ENCODE data around the gene CD44.

The CD44 gene

DNA sequence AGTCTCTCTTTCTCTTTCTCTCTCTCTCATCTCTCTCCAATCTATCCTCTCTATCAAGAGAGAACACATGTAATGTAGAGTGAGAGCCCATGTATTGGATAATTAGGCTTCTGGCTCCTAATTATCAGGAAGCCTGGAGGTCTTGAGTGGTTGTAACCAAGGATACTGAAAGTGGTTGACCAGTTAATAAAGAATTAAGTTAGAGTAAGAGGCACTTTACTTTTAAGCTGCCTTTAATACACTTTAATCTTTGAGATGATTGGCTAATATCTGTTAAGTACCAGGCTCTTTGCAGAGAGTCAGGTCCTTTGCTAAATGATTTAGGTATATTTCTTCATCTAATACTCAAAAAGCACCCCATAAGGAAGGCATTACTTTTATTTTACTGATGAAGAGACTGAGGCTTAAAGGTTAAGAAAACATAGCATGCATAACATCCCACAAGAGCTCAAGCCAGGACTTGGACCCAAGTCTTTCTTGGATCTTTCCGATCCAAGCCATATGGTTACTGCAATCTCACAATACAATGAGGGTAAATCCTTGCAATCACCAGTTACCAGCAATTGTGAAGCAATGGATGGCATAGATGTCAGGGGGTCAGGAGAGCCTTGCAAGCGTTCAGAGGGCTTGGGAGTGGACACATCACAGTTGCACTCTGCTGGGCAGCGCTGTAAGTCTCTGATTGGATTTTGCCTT, 22.1 kb downstream of the CD44 start:
- no peak for DNase-seq

DNA sequence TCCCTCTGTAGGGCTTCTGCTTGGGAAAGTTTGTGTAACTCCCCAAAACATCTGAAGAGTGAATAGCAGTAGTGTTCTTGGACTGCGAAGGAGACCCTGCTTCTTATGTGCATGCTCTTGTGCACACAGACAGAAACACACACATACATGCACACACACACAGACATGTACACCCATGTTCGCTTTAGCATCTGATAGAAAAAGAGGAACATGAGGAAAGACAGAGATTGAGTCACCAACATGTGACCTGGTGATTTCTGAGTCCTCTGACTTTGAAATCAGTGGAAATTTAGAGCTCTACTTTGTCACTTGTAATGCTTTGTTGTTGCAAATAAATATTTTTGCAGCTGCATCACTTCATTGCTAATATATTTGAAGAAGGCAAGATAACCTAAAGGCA, 23.8 kb downstream of the CD44 start:
- no peak for DNase-seq

DNA sequence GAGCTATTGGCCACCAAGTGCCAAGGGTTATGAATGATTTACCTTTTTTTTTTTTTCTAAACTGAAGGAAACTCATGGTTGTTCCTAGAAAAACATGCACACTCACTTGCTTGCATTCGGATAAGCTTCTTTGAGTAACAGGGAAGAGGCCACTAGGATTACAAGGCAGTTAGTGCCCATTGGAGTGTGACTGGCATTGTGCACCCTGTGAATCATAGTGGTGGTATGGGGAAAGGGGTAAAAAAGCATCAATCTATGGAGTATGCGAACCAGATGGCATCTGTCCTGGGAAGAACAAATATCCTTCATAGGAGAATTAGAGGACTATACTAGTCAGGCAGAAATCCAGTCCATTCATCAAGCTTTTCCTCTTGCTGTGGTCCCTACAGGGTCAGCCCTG, 24.2 kb downstream of the CD44 start:
- no peak for DNase-seq

DNA sequence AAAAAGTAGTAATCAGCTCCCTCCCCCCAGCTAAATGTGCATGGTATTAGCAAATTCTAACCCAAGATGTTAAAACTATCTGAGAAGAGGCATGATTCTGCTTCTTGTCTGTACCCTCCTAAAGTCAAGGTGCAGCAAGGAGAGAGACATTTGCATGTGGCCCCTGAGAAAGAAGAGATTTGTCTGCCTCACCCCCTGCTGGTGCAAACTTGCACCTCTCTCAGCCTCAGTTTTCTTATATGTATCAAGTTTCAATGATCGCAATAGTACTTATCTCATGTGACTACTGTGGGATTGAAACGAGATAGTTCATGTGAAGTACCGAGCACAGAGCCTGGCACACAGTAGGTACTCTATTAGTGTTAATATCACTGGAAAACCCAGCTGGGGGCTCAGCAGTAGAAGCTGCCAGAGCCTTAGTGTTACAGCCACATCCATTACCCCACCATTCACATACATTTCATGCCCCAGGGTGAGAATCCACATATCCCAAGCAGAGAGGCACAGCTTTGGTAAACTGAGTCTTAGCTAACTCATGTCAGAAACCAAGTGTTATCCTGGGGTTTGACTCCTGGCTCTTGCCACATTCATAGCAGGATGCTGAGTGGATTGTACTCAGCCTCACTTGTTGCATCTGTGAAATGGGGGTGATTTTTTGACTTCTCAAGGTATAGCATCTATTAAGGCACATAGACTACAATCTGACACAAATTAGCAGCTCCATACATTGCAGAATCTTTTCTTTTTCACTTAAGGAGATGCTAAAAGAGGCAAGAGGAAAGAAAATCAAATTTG, 24.9 kb downstream of the CD44 start:
- peak; percentile 54 for DNase-seq

DNA sequence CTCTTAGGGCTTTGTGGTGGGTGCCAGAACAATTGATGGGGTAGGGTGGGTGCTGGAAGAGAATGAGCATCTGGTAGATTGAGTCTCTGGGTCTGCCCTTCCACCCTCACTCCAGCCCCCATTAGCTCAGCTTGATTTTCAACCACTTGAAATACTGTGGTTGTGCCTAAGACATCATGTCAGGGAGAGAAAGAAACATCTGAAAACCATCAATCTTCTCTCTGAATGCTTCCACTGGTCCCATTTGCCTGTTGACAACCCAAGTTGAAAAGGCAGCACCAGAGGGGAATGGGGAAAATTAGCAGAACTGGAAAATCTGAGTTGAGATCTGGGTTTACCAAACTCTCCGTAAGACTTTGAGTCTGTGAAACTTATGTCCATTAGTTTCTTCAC, 26.1 kb downstream of the CD44 start:
- DNase-seq, result no peak

DNA sequence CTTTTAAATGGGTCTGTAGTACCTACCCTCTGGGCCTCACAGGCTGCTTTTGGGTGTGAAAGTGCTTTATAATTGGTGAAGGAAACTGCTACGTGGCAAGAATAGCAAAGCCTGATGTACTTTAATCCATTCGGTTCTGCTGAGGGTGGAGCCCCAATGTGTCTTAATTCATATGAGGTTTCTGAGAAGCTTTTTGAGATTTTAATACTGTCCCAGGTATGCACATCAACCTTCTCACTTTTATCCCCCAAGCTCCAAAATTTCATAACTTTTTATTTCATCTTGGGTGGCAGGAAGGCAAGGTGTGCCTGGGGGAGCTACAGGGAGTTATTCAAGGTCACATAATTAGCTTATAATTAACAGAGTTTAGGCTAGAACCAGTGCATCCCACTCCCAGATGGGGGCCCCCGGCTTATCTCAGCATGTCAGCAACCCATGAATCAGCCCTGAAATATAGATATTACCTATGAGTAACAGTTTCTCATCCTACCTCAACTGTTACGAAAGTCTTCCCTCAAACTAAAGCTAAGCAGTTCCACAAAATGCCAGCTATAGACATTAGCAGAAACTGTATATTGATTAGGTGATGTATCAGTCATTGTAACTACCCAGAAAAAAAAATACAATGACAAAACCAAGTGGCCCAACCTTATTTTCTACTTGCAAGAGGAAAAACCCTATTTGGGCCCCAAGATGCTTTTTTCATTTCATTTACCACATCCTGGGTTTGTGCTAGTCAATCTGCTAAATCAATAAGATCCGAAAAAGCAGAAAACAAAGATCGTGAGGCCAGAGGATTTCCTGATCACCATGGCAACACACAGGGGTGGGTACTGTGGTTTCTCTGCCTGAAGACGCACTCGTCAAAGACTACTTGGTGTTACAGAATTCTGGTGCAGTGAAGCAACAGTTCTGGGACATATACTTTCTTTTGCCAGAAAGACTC, 26.7 kb downstream of the CD44 start:
- DNase-seq, result peak; percentile 85

DNA sequence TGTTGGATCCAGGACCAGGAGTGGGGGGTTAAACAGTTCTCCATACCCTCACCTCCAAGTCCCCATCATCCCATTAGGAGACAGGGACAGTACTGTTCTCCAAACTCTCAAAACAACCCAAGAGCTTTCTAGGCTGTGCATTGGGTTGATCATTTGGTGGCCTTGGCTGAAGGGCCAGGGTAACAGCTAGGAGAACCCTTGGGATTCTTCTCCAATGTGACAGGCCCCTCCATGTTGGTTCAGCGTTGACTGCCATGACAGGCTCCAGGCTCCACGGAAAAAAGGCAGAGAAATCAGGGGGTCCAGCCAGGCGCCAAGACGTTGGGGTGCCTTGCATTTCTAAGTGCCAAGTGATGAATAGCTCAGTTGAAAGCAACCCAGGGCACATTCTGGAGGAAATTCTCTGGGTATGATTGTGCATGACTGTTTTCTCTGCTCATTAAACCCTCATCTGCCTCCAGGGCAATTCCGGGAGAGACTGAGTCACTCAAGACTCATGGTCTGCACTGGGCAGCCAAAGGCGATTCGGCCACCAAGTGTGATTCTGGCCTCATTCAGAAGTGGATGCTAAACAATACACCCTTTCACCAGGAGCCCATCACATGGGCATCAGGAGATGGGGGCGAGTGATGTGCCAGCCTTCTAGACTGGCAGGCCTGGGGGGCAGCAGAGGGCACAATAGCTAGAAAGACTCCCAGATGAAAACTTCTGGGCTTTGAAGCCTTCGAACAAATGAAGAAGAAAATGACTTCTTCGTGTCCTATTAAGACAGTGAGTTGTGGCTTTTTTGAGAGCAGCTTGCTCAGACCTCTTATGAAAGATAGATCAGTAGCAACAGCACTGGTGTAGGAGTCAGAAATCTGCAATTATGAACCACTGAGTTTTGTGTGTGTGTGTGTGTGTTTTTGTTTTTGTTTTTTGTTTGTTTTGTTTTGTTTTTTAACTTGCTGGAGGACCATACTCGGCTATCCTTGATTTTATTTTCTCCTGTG, 27.7 kb downstream of the CD44 start:
- peak; percentile 39 for DNase-seq

DNA sequence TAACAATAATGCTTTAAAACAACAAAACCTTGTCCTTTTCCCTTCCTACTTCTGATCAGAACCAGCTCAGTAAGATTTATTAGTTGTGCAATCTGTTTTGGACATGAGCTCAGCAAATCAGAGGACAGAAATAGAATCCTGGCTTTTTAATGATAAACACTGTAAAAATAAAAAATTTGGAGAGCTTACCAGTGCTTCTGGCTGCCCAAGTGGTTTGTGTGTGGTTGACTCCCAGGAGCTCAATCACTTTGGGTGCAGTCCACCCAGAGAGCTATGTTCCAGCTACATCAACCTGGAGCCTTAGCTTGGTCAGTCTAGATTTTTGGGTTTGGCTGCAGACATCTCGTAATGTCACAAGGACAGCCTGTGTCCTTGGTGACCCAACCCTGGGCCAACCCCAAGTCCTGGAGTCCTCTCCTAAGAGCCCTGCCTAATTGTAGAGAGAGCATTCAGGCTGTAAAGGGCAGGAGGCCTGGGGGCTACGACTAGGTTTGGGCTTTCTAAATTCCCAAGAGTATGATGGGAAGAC, 28.5 kb downstream of the CD44 start:
- no peak for DNase-seq

DNA sequence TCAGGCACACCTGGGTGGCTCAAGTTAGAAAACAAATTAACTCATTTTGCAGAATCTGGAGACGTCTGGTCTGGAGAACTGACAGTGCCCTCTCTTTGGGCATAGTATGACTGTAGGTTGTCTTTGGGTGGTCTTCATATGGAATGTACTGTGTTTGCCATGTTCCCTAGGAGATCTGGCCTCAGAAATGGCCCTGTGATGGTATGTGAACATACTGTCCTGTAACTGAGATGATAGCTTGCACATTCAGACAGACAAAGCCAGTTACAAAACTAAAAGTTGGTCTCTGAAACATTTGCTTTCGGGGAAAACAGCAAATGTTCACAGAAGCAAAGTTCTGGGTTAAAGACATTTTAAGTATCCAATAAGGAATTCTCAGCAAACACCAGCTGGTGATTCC, 29.7 kb downstream of the CD44 start:
- DNase-seq, result no peak

DNA sequence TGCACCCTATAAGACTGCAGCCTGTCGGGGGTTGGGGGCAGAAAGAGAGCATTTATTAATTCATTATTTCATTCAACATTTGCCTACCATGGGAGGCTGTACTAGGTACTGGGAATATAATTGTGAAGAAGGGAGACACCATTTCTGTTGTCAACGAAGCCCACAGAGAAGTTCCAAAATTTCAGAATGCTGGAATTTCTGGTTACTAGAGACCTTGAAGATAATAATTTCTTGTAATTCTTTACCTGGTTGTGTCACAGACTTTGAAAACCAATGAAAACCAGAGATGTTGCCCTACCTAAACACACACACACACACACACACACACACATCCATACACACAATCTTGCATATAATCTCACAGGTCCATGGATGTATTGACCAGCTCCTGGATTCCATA, 30.1 kb downstream of the CD44 start:
- no peak for DNase-seq

DNA sequence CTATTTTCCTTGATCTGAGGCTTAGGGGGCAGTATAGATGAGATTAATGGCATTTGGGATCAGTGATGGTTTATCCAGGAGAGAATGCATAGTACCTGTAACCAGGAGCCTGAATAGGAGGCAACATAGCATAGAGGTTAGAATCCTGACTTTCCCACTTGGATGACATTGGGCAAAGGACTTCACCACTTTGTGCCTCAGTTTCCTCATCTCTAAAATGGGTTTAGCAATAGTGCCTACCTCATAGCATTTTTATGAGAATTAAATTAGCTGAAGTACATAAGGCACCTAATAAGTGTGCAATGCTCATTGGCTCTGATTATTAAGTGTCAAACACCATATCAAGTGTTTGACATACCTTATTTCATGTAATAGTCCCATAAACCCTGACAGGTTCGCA, 30.8 kb downstream of the CD44 start:
- no peak for DNase-seq

DNA sequence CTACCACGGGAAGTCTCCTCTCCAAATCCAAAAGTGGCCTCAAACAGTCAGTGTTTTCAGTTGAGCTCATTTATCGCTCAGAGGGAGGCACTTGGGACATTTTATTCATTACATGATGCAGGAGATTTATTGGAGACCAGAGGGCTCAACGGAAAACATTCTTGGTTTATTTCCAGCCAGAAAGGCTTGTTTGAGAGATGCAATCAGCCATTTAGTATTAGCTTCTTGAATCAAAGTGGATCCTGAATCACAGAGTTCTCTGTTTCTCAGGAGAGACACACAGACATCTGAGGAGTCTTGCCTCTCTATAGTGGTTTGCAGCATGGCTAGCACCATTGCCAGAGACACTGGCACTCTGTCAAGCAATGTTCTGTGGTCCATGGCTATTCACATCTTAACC, 31.5 kb downstream of the CD44 start:
- no peak for DNase-seq

DNA sequence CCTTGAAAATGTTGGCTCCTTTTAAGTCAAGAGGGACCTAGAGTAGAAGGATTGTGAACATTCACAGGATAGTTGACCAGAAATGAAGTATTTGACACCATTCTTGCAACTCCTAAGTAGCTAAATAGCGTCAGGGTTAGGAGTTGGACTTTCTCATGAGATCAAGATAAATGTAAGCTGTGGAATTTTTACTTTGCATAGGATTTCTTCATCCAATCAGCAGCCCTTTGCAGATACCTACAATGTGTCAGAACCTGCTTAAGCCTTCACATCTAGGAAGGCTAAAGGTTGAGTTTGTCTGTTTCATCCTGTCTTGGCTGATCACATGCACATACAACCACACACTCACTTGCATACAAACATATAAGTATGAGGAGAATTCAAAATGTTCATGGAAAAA, 32.3 kb downstream of the CD44 start:
- no peak for DNase-seq

DNA sequence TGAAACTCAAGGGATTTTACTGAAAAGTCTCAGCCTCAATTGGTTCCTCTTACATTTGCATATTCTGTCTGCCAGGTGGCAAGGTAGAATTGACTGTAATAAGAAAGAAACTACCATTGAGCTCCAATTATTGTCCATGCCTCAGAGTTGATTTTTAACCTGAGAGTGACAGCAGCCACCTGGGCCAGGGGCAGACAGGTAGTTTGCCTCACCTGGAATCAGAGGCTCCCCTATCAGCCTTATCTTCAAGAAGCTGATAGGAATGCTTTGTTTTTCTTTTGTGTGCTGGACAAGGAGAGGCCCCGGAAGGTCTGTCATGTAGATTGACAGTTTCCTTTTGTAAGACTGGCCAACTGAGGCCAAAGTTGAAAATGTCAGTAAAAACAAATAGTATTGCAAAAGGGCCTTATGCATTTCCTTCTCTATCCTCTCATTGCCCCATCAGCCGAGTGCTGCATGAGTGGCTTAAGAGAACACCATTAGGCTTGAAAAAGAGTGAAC, 34.1 kb downstream of the CD44 start:
- no peak for DNase-seq

DNA sequence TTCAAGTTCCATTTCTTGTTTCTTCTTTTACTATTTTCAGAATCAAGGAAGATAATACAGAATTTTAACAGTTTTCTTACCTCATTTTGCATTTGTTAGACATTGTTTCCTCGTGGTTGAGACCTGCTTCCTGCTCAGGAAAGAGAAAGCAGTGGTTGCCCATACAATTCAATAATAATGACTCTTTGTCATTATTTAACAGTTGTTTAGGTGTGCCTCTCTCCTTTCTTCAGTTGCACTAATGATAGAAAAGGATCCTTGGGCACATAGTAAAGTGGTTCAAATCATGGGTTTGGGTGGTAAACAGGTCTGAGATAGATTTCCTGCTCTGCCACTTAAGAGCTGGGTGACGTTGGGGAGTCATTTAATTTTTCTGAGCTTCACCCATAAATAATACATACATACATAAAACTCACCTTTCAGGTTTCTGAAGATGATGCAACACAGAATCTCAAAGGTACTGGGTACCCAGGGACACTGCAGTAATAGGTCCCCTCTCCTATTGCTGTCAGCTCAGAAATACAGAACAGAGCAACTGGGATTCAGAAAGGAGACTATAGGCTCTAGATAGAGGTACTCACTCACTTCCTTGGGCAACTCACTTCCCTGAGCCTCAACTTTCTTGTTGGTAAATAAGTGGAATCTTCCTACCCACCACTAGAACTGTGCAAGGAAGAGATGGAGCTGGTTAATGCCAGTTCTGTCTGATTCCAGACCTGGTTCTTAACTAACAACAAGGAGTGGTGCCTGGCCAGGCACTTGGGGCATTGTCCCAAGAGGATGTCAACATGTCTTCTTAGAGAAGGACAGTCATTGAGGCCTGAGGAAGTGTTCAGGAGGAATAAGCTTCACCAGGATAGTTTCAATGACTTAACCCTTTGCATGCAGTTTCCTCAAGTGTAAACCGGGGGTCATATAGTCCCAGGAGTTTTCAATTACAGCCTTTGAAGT, 34.9 kb downstream of the CD44 start:
- DNase-seq, result no peak

DNA sequence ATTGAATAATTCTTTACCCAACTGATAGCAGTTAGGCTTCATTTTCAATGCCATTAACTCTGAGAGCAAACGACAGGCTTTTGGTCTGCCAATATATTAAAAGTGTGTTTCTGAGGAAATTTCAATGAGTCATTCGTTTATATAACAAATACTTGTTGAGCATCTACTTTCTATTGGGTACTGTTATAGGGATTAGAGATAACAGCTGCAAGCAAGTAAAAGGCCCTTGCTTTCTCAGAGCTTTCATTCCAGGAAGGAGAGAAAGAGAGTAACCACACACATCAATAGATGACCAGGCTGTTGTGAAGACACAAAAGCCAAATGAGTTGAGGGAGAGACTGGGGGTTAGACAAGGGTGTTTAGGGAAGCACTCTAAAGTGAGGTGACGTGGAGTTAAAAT, 35.7 kb downstream of the CD44 start:
- no peak for DNase-seq

DNA sequence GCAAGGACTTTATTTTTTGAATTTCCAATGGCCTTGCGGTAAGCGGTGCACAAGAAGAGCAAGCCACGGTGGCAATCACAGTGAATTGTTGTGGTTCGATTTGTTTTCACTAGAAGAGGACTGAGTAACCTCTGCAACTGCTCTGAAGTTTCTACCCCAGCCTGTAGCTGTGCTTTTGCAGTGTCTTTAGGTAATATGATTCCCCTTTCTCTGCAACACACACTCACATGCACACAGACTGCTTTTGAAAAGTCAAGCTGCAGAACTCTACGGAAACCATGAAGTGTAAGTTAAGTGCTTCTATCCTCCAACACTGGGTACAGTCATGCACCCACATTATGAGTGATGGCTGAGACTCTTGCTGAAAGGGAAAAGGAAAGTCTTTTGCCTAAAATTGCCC, 38.4 kb downstream of the CD44 start:
- peak; percentile 57 for DNase-seq

DNA sequence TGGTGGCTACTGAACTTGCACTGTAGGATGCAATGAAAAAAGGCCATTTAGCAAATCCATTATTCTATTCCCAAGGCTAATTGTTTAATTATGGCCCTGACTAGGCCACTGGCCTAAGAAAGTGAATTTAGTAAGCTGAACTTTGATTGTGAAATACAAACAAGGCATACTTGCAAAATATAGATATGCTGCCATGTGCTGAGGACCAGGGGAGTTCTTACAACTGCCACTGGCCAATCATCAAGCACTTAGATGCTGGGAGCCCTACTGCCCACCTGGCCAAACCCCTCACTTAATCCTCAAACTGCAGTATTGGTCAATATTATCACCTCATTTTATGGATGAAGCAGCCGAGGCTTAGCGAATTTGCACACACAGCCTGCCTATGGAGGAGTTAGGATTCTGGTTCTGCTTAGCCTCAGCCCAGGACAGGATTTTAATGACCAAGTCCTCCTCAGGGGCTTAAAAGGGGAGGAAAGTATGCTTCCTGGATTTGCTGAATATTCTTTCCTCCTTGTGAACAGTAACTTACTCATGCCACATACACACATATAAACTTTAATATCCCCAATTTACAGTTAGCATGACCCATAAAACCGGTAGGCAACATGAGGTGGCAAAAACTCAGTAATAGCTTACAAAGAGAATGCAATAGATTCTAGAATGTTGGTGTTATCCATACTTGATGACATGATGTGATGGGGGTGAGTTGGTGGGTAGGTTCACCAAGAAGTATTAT, 39.3 kb downstream of the CD44 start:
- DNase-seq, result no peak

DNA sequence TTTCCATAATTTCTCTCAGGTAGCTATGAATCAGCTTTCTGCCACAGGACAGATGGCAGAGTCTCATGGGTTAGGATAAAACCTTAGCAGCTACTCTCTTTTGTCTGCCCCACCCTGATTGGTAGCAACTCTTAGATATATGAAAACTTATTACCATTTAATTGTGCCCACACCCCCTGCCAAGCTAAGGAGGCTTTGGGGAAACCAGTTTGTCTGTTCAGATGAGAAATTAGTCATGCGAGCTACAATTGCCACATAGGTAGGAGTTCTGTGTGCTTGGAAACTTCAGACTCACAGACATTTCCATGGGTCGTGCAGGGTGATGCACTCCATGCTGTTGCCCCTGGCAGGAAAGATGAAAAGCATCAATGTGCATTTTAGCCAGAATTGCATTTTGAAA, 39.9 kb downstream of the CD44 start:
- no peak for DNase-seq
